ENCODE data around the gene ELAVL1. TPM values are rescaled to one million over a fixed set of nuclear protein-coding genes. Genes with fewer than 3 reads are reported as not detected.
A peak's percentile ranks its signal among the peaks of the same experiment; 100 is the strongest.
"Not testable (repeated sequence)": the region's sequence is repeated elsewhere in the genome, so short reads cannot be mapped to it uniquely, and the experiment has no call there.

ELAVL1 gene
- polyA plus RNA-seq, 3 donors from 2014 or later, result 48.9 to 62.0 (median 54.1) TPM

- Mint-ChIP-seq H3K27ac (peak within 1 kb of the TSS; percentile 94 to 98 (median 98)), H3K27me3 (ENCODE audit: low read depth in 3 of 3) (peaks cover 10 to 12% (median 11%) of the 10 kb centered on the region in 3 donors), H3K4me1 (peaks cover 30 to 37% of the 10 kb centered on the region in 2 donors)
Measured at GRCh38 chr19:7943444-7944176, 61.8 kb downstream of the ELAVL1 start, which contains the start of gene TIMM44. TIMM44 (minus strand) TSS chr19:7943666; CDS start chr19:7943651, 15 bp downstream.

GRCh38 chr19:7942981-7943443, 62.4 kb downstream of the ELAVL1 start:
- H3K27me3 Mint-ChIP-seq (ENCODE audit: low read depth in 3 of 3), result peaks cover 10 to 12% (median 11%) of the 10 kb centered on the region in 3 donors
- H3K36me3 Mint-ChIP-seq, result peaks cover 3 to 12% (median 9%) of the 10 kb centered on the region in 3 donors
- no peaks in the 10 kb centered on the region for H3K9me3 Mint-ChIP-seq
- peak overlapping the region; percentile 89 to 94 (median 92) for H3K4me3 Mint-ChIP-seq
- DNase-seq, result no peak
- H3K4me1 Mint-ChIP-seq, result peaks cover 30 to 37% of the 10 kb centered on the region in 2 donors
- peak overlapping the region; percentile 94 to 98 (median 98) for H3K27ac Mint-ChIP-seq

More at GRCh38 chr19:7943444-7944176, 61.8 kb downstream of the ELAVL1 start, which contains the start of gene TIMM44:
- peak; percentile 99 for DNase-seq
- H3K9me3 Mint-ChIP-seq, result no peaks in the 10 kb centered on the region
- H3K36me3 Mint-ChIP-seq, result peaks cover 3 to 12% (median 9%) of the 10 kb centered on the region in 3 donors
- H3K4me3 Mint-ChIP-seq, result peak within 1 kb of the TSS; percentile 89 to 94 (median 92)

- peak overlapping the region; percentile 55 to 98 (median 72) for H3K27ac Mint-ChIP-seq
- H3K4me3 Mint-ChIP-seq, result peak overlapping the region; percentile 21 to 92 (median 89)
Measured at GRCh38 chr19:7941895-7942596, 63.4 kb downstream of the ELAVL1 start.

GRCh38 chr19:7940841-7941240, 64.6 kb downstream of the ELAVL1 start:
- H3K9me3 Mint-ChIP-seq, result no peaks in the 10 kb centered on the region
- H3K36me3 Mint-ChIP-seq, result peaks cover 3 to 17% (median 9%) of the 10 kb centered on the region in 3 donors
- no peak overlapping the region for H3K27ac Mint-ChIP-seq
- H3K4me3 Mint-ChIP-seq, result peak overlapping the region in 2 of 5 donors; percentile 3 to 50
- peaks cover 30 to 37% of the 10 kb centered on the region in 2 donors for H3K4me1 Mint-ChIP-seq
- no peak for DNase-seq
- H3K27me3 Mint-ChIP-seq (ENCODE audit: low read depth in 3 of 3), result peaks cover 10 to 12% (median 11%) of the 10 kb centered on the region in 3 donors

More at GRCh38 chr19:7941895-7942596, 63.4 kb downstream of the ELAVL1 start:
- Mint-ChIP-seq H3K36me3 (peaks cover 3 to 12% (median 9%) of the 10 kb centered on the region in 3 donors), H3K27me3 (ENCODE audit: low read depth in 3 of 3) (peaks cover 10 to 12% (median 11%) of the 10 kb centered on the region in 3 donors), H3K9me3 (no peaks in the 10 kb centered on the region), H3K4me1 (peaks cover 30 to 37% of the 10 kb centered on the region in 2 donors)
- DNase-seq, result no peak

GRCh38 chr19:7934766-7935165, 70.7 kb downstream of the ELAVL1 start:
- no peak for DNase-seq
- no peak overlapping the region for H3K4me3 Mint-ChIP-seq
- H3K36me3 Mint-ChIP-seq, result peaks cover 3 to 14% (median 3%) of the 10 kb centered on the region in 3 donors
- no peaks in the 10 kb centered on the region for H3K9me3 Mint-ChIP-seq
- H3K27me3 Mint-ChIP-seq (ENCODE audit: low read depth in 3 of 3), result peaks cover 0 to 2% (median 1%) of the 10 kb centered on the region in 3 donors
- H3K27ac Mint-ChIP-seq, result no peak overlapping the region
- H3K4me1 Mint-ChIP-seq, result peaks cover 3 to 6% of the 10 kb centered on the region in 2 donors

GRCh38 chr19:7933828-7934725, 71.4 kb downstream of the ELAVL1 start:
- Mint-ChIP-seq H3K27ac (peak overlapping the region in 1 of 6 donors; percentile 67), H3K36me3 (peaks cover 3 to 14% (median 3%) of the 10 kb centered on the region in 3 donors), H3K9me3 (no peaks in the 10 kb centered on the region), H3K4me3 (no peak overlapping the region), H3K4me1 (peaks cover 5% of the 10 kb centered on the region in 2 donors), H3K27me3 (ENCODE audit: low read depth in 3 of 3) (peaks cover 0 to 2% (median 1%) of the 10 kb centered on the region in 3 donors)
- DNase-seq, result no peak

GRCh38 chr19:7933411-7933810, 72.0 kb downstream of the ELAVL1 start:
- Mint-ChIP-seq H3K36me3 (peaks cover 0 to 9% (median 0%) of the 10 kb centered on the region in 3 donors), H3K27ac (no peak overlapping the region), H3K27me3 (ENCODE audit: low read depth in 3 of 3) (peaks cover 0 to 2% (median 1%) of the 10 kb centered on the region in 3 donors), H3K4me3 (no peak overlapping the region), H3K9me3 (no peaks in the 10 kb centered on the region), H3K4me1 (peaks cover 2 to 3% of the 10 kb centered on the region in 2 donors)
- DNase-seq, result no peak

- Mint-ChIP-seq H3K4me3 (no peak overlapping the region), H3K27me3 (ENCODE audit: low read depth in 3 of 3) (peaks cover 0 to 3% (median 1%) of the 10 kb centered on the region in 3 donors), H3K4me1 (peaks cover 5% of the 10 kb centered on the region in 2 donors), H3K9me3 (no peaks in the 10 kb centered on the region), H3K36me3 (peaks cover 0 to 9% (median 0%) of the 10 kb centered on the region in 3 donors), H3K27ac (no peak overlapping the region)
- DNase-seq, result no peak
Measured at GRCh38 chr19:7932930-7933300, 72.5 kb downstream of the ELAVL1 start.

GRCh38 chr19:7932276-7932929, 73.0 kb downstream of the ELAVL1 start:
- Mint-ChIP-seq H3K36me3 (peaks cover 0 to 9% (median 0%) of the 10 kb centered on the region in 3 donors), H3K4me3 (no peak overlapping the region), H3K9me3 (no peaks in the 10 kb centered on the region), H3K27me3 (ENCODE audit: low read depth in 3 of 3) (peaks cover 0 to 3% (median 1%) of the 10 kb centered on the region in 3 donors), H3K27ac (no peak overlapping the region), H3K4me1 (peaks cover 5% of the 10 kb centered on the region in 2 donors)
- no peak for DNase-seq

- Mint-ChIP-seq H3K9me3 (no peaks in the 10 kb centered on the region), H3K27ac (no peak overlapping the region), H3K4me1 (peaks cover 5 to 7% of the 10 kb centered on the region in 2 donors), H3K27me3 (ENCODE audit: low read depth in 3 of 3) (peaks cover 0 to 3% (median 1%) of the 10 kb centered on the region in 3 donors), H3K4me3 (no peak overlapping the region), H3K36me3 (peaks cover 0 to 8% (median 0%) of the 10 kb centered on the region in 3 donors)
- no peak for DNase-seq
Measured at GRCh38 chr19:7931221-7932061, 74.0 kb downstream of the ELAVL1 start.

- DNase-seq, result no peak
- H3K36me3 Mint-ChIP-seq, result peaks cover 0 to 5% (median 0%) of the 10 kb centered on the region in 3 donors
- no peaks in the 10 kb centered on the region for H3K9me3 Mint-ChIP-seq
- no peak overlapping the region for H3K4me3 Mint-ChIP-seq
- H3K4me1 Mint-ChIP-seq, result peaks cover 5 to 8% of the 10 kb centered on the region in 2 donors
- no peak overlapping the region for H3K27ac Mint-ChIP-seq
- H3K27me3 Mint-ChIP-seq (ENCODE audit: low read depth in 3 of 3), result peaks cover 0 to 5% (median 2%) of the 10 kb centered on the region in 3 donors
Measured at GRCh38 chr19:7930765-7931164, 74.7 kb downstream of the ELAVL1 start.

GRCh38 chr19:7930030-7930429, 75.4 kb downstream of the ELAVL1 start:
- not testable (repeated sequence) for H3K4me3 Mint-ChIP-seq; H3K27ac Mint-ChIP-seq; H3K9me3 Mint-ChIP-seq; H3K4me1 Mint-ChIP-seq; DNase-seq; H3K36me3 Mint-ChIP-seq; H3K27me3 Mint-ChIP-seq (ENCODE audit: low read depth in 3 of 3)
